ENCODE measurements around the gene ANO9.

The ANO9 gene

GRCh38 chr11:379205-380094 lies 62.4 kb downstream of the ANO9 start:
- no peak for DNase-seq (ENCODE audit: low read depth)
- H3K4me3 ChIP-seq (ENCODE audit: low read depth, low read length): no peak overlapping the region
- TF ChIP-seq CTCF (IDR thresholded peaks at IDR 0.05; ENCODE audit: low read depth, low read length, missing control alignments): no peak

GRCh38 chr11:377883-378500 lies 63.8 kb downstream of the ANO9 start:
- no peak for TF ChIP-seq CTCF (IDR thresholded peaks at IDR 0.05; ENCODE audit: low read depth, low read length, missing control alignments)
- H3K4me3 ChIP-seq (ENCODE audit: low read depth, low read length): no peak overlapping the region
- no peak for DNase-seq (ENCODE audit: low read depth)

- H3K4me3 ChIP-seq (ENCODE audit: low read depth, low read length): no peak overlapping the region
- no peak for TF ChIP-seq CTCF (IDR thresholded peaks at IDR 0.05; ENCODE audit: low read depth, low read length, missing control alignments)
- DNase-seq (ENCODE audit: low read depth): no peak
Measured at GRCh38 chr11:377174-377865, 64.5 kb downstream of the ANO9 start.

GRCh38 chr11:376531-377173 lies 65.2 kb downstream of the ANO9 start:
- H3K4me3 ChIP-seq (ENCODE audit: low read depth, low read length): no peak overlapping the region
- no peak for TF ChIP-seq CTCF (IDR thresholded peaks at IDR 0.05; ENCODE audit: low read depth, low read length, missing control alignments)

GRCh38 chr11:375065-376025 lies 66.5 kb downstream of the ANO9 start:
- no peak overlapping the region for H3K4me3 ChIP-seq (ENCODE audit: low read depth, low read length)
- no peak for DNase-seq (ENCODE audit: low read depth)
- TF ChIP-seq CTCF (IDR thresholded peaks at IDR 0.05; ENCODE audit: low read depth, low read length, missing control alignments): no peak

More at GRCh38 chr11:376531-377173, 65.2 kb downstream of the ANO9 start:
- no peak for DNase-seq (ENCODE audit: low read depth)
